Stimulated activated CD4-positive, alpha-beta T cell treated with anti-CD3 and anti-CD28 coated beads, TNF-alpha, amount 100 ng/mL, for 24 hours (primary cell): Measurements from ENCODE around the gene ROBO1.

ENCODE experiments used
- DNase-seq, 3 experiments: peaks; one replicate each; pipeline ENCODE4 v3.0.0-alpha.2; 2020; ENCODE audit warnings: low read depth in 3 of 3

ROBO1 gene

GRCh38 chr3:79670178-79670577 is 97.6 kb downstream of the ROBO1 start:
- no peak for DNase-seq

- DNase-seq = no peak
These were observed 103.3 kb downstream of the ROBO1 start for GRCh38 chr3:79664455-79664854.

GRCh38 chr3:79661896-79662295 is 105.9 kb downstream of the ROBO1 start:
- no peak for DNase-seq

- no peak for DNase-seq
These were observed 110.7 kb downstream of the ROBO1 start for GRCh38 chr3:79657076-79657475.

- DNase-seq = no peak
These were observed 113.8 kb downstream of the ROBO1 start for GRCh38 chr3:79654019-79654418.

GRCh38 chr3:79653266-79653830 is 114.5 kb downstream of the ROBO1 start:
- DNase-seq = no peak

GRCh38 chr3:79651536-79652065 is 116.2 kb downstream of the ROBO1 start:
- DNase-seq = no peak

- DNase-seq = no peak
These were observed 127.9 kb downstream of the ROBO1 start for GRCh38 chr3:79639855-79640254.

- DNase-seq = no peak
These were observed 131.4 kb downstream of the ROBO1 start for GRCh38 chr3:79636372-79636771.

GRCh38 chr3:79632842-79633241 is 135.0 kb downstream of the ROBO1 start:
- no peak for DNase-seq

GRCh38 chr3:79618883-79619282 is 148.9 kb downstream of the ROBO1 start:
- no peak for DNase-seq

GRCh38 chr3:79606414-79606813 is 161.4 kb downstream of the ROBO1 start:
- DNase-seq = no peak

- DNase-seq = no peak
These were observed 163.1 kb downstream of the ROBO1 start for GRCh38 chr3:79604681-79605080.

- DNase-seq = no peak
These were observed 165.4 kb downstream of the ROBO1 start for GRCh38 chr3:79602385-79602784.

GRCh38 chr3:79598594-79598993 is 169.2 kb downstream of the ROBO1 start:
- no peak for DNase-seq

- no peak for DNase-seq
These were observed 170.1 kb downstream of the ROBO1 start for GRCh38 chr3:79597709-79598108.

GRCh38 chr3:79587150-79587549 is 180.6 kb downstream of the ROBO1 start:
- DNase-seq = no peak

- DNase-seq = no peak
These were observed 181.6 kb downstream of the ROBO1 start for GRCh38 chr3:79586232-79586631.

GRCh38 chr3:79572930-79573329 is 194.9 kb downstream of the ROBO1 start:
- DNase-seq = no peak

GRCh38 chr3:79568938-79569337 is 198.9 kb downstream of the ROBO1 start:
- DNase-seq = no peak

GRCh38 chr3:79564192-79564591 is 203.6 kb downstream of the ROBO1 start:
- no peak for DNase-seq

- no peak for DNase-seq
These were observed 207.1 kb downstream of the ROBO1 start for GRCh38 chr3:79560698-79561097.

- no peak for DNase-seq
These were observed 208.9 kb downstream of the ROBO1 start for GRCh38 chr3:79558943-79559342.

- no peak for DNase-seq
These were observed 212.1 kb downstream of the ROBO1 start for GRCh38 chr3:79555655-79556054.
